Activated B cell treated with CpG ODN at 0.5 μM for 24 hours (primary cell): ENCODE data around the gene CLEC2A. TPM values are rescaled to one million over a fixed set of nuclear protein-coding genes. Genes with fewer than 3 reads are reported as not detected.

Source experiments
- ATAC-seq: fragments of 200-7000 bp; cut with Tn5 transposase; one replicate; pipeline ENCODE4 v1.10.0; 2021; ENCODE audit warnings: low read depth, mild to moderate bottlenecking, moderate library complexity
- CTCF ChIA-PET: fragments of 350-600 bp; sonication (Branson Sonifier 250); formaldehyde crosslinking; loops from one replicate; lab custom pipeline; 2021; ENCODE audit warnings: antibody characterized with exemption; lab: Charles Lee
- POLR2A ChIA-PET: fragments of 350-600 bp; sonication (Branson Sonifier 250); formaldehyde crosslinking; loops from one replicate; lab custom pipeline; 2021; ENCODE audit warnings: antibody characterized with exemption; lab: Charles Lee
- DNase-seq: peaks from one replicate; pipeline ENCODE4 v3.0.0; 2022
- H3K27ac Mint-ChIP-seq: one replicate; pipeline ENCODE4 v1.8.0; 2020; ENCODE audit warnings: mixed read lengths
- H3K27me3 Mint-ChIP-seq: one replicate; pipeline ENCODE4 v1.8.0; 2021; ENCODE audit warnings: mixed read lengths
- H3K36me3 Mint-ChIP-seq: one replicate; pipeline ENCODE4 v1.8.0; 2021; ENCODE audit warnings: low read depth, mixed read lengths
- H3K4me1 Mint-ChIP-seq: one replicate; pipeline ENCODE4 v1.8.0; 2021; ENCODE audit warnings: mixed read lengths
- H3K4me3 Mint-ChIP-seq: one replicate; pipeline ENCODE4 v1.8.0; 2020; ENCODE audit warnings: mild to moderate bottlenecking, mixed read lengths
- H3K9me3 Mint-ChIP-seq: one replicate; pipeline ENCODE4 v1.8.0; 2020; ENCODE audit warnings: mixed read lengths
- intact Hi-C: fragments of 100-400 bp; cut with micrococcal nuclease; formaldehyde crosslinking; loops from one replicate; pipeline ENCODE4 v1.15.1; 2024
- total RNA-seq: library from RNA; stranded (reverse); gene quantifications from 2 replicates; pipeline ENCODE4 v1.2.3, GENCODE V29; 2022
- TF ChIP-seq, protein P1 (sequence below): fragments of 200-600 bp; IDR thresholded peaks from one replicate; pipeline ENCODE4 v1.8.0; 2022; ENCODE audit warnings: antibody characterized with exemption, mild to moderate bottlenecking

The CLEC2A gene
- total RNA-seq, 1 donor from 2014 or later, result not detected

DNA sequence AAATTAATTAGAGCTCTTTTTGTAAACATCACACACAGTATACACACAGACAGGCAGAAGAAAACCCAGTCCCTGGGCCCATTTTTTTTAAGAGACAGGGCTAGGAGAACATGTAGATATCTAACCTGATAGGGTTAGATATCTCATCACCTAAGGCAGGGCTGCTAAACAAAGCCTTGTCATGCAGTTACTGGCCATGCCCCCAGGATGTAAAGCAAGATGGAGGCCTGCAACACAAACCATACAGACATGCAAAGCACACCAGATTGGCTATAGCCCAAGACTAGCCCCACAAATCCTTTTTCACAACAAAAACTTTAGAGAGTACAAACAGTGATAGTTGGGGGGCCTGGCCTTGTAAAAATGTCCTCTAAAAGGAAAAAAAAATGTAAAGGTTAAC is 20.5 kb downstream of the CLEC2A start:
- CTCF ChIA-PET, result no interaction called here

GRCh38 chr12:9910716-9911421 is 21.3 kb downstream of the CLEC2A start:
- H3K4me3 Mint-ChIP-seq, result no peak overlapping the region

More for the DNA sequence above, 20.5 kb downstream of the CLEC2A start:
- TF ChIP-seq, protein P1, sequence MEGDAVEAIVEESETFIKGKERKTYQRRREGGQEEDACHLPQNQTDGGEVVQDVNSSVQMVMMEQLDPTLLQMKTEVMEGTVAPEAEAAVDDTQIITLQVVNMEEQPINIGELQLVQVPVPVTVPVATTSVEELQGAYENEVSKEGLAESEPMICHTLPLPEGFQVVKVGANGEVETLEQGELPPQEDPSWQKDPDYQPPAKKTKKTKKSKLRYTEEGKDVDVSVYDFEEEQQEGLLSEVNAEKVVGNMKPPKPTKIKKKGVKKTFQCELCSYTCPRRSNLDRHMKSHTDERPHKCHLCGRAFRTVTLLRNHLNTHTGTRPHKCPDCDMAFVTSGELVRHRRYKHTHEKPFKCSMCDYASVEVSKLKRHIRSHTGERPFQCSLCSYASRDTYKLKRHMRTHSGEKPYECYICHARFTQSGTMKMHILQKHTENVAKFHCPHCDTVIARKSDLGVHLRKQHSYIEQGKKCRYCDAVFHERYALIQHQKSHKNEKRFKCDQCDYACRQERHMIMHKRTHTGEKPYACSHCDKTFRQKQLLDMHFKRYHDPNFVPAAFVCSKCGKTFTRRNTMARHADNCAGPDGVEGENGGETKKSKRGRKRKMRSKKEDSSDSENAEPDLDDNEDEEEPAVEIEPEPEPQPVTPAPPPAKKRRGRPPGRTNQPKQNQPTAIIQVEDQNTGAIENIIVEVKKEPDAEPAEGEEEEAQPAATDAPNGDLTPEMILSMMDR, result no peak
- H3K9me3 Mint-ChIP-seq, result peaks cover 15% of the 10 kb centered on the region
- peaks cover 3% of the 10 kb centered on the region for H3K36me3 Mint-ChIP-seq
- DNase-seq (no peak), ATAC-seq (no peak)
- no peak overlapping the region for H3K27ac Mint-ChIP-seq
- POLR2A ChIA-PET, result no interaction called here
- H3K4me1 Mint-ChIP-seq, result peaks cover 4% of the 10 kb centered on the region
- H3K27me3 Mint-ChIP-seq, result peaks cover 10% of the 10 kb centered on the region
- H3K4me3 Mint-ChIP-seq, result no peak overlapping the region
- intact Hi-C loops, result no loop called here

DNA sequence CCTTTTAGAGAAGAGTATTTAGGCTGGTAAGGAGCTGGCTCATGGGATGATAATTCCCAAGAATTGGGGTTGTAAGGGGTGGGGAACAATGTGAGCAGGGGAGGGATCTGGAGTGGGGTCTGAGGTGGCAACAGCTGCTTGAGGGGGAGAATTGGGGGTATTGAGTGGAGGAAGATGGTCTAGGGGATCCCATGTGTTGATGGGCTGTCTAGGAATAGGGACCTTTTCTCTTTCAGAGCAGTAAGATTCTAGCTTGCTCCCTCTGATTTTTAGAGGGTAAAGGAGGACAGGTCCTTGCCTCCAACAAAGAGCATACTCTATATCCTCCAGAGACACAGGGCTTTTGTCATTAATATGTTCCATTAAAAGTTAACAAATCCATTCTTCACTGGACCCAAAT is 22.4 kb downstream of the CLEC2A start:
- intact Hi-C loops, result no loop called here
- H3K4me3 Mint-ChIP-seq, result no peak overlapping the region
- no peak for ATAC-seq
- TF ChIP-seq, protein P1, result no peak
- ChIA-PET POLR2A (no interaction called here), CTCF (interaction anchor here (0.6 to 0.7 kb wide), 2 partner anchors 12 to 160 kb away, joined by 3 read pairs; no protein-coding TSS in a partner anchor)
- H3K36me3 Mint-ChIP-seq, result peaks cover 3% of the 10 kb centered on the region
- H3K27me3 Mint-ChIP-seq, result peaks cover 8% of the 10 kb centered on the region
- H3K9me3 Mint-ChIP-seq, result peaks cover 15% of the 10 kb centered on the region
- H3K27ac Mint-ChIP-seq, result no peak overlapping the region
- H3K4me1 Mint-ChIP-seq, result peaks cover 5% of the 10 kb centered on the region
- DNase-seq, result no peak

More at GRCh38 chr12:9910716-9911421, 21.3 kb downstream of the CLEC2A start:
- TF ChIP-seq, protein P1, result no peak
- Mint-ChIP-seq H3K27me3 (peaks cover 10% of the 10 kb centered on the region), H3K27ac (no peak overlapping the region), H3K4me1 (peaks cover 5% of the 10 kb centered on the region), H3K36me3 (peaks cover 3% of the 10 kb centered on the region), H3K9me3 (peaks cover 15% of the 10 kb centered on the region)
- ATAC-seq, result no peak
- no peak for DNase-seq
- CTCF ChIA-PET, result no interaction called here
- intact Hi-C loops, result no loop called here
- POLR2A ChIA-PET, result no interaction called here

DNA sequence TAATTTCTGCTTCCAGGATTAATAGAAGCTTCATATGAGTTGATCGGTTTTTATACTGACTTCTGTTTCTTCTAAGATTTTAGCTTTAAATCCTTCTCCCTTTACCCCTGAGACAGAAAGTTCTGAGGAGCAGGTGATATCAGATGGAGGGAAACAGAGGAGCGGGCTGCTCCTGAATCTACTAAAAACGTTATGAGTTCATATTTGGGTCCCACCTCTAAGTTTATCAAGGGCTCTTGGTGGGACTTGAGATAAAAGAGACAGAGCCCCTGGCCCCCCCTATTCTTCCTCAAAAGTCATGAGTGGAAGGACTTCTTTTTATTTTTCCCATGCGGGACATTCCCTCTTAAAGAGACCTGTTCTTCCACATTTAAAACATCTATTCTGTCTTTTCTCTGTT is 23.8 kb downstream of the CLEC2A start:
- Mint-ChIP-seq H3K27me3 (peaks cover 2% of the 10 kb centered on the region), H3K36me3 (peaks cover 3% of the 10 kb centered on the region), H3K4me3 (no peak overlapping the region), H3K4me1 (peaks cover 5% of the 10 kb centered on the region), H3K27ac (no peak overlapping the region), H3K9me3 (peaks cover 15% of the 10 kb centered on the region)
- DNase-seq, result no peak
- TF ChIP-seq, protein P1, result no peak
- intact Hi-C loops, result no loop called here
- ATAC-seq, result no peak
- CTCF ChIA-PET, result interaction anchor here (1.4 kb wide), 1 partner anchor 36 kb away, joined by 3 read pairs; no protein-coding TSS in a partner anchor
- POLR2A ChIA-PET, result no interaction called here

GRCh38 chr12:9907769-9908168 is 24.4 kb downstream of the CLEC2A start:
- Mint-ChIP-seq H3K4me1 (peaks cover 5% of the 10 kb centered on the region), H3K27me3 (peaks cover 2% of the 10 kb centered on the region), H3K36me3 (peaks cover 4% of the 10 kb centered on the region), H3K4me3 (no peak overlapping the region), H3K9me3 (peaks cover 20% of the 10 kb centered on the region), H3K27ac (no peak overlapping the region)
- intact Hi-C loops, result no loop called here
- DNase-seq (no peak), ATAC-seq (no peak)
- ChIA-PET CTCF (interaction anchor here (1.4 kb wide), 1 partner anchor 36 kb away, joined by 3 read pairs; no protein-coding TSS in a partner anchor), POLR2A (no interaction called here)
- TF ChIP-seq, protein P1, result no peak
